Activated T-helper 1 cell treated with anti-CD3 and anti-CD28 coated beads, Interleukin-12 subunit alpha, Interleukin-12 subunit beta, Interleukin-2, Interleukin-4 antibody, amounts not matched to agents 30 ng/mL and 10 ng/mL and 1 ng/mL, durations not matched to agents 14 hours and 24 hours and 36 hours (primary cell): ENCODE results near the gene CPPED1. TPM values are rescaled to one million over a fixed set of nuclear protein-coding genes. Genes with fewer than 3 reads are reported as not detected.
"Not testable (repeated sequence)": the region's sequence is repeated elsewhere in the genome, so short reads cannot be mapped to it uniquely, and the experiment has no call there.

Source experiments
- DNase-seq: peaks from one replicate; pipeline ENCODE4 v3.0.0; 2021; ENCODE audit warnings: low spot score
- H3K27ac Mint-ChIP-seq: one replicate; pipeline ENCODE4 v1.8.0; 2021; ENCODE audit warnings: mild to moderate bottlenecking, mixed read lengths
- H3K27me3 Mint-ChIP-seq: one replicate; pipeline ENCODE4 v1.8.0; 2022; ENCODE audit warnings: mild to moderate bottlenecking, moderate library complexity, mixed read lengths; ENCODE audit not compliant: insufficient read depth
- H3K36me3 Mint-ChIP-seq: one replicate; pipeline ENCODE4 v1.8.0; 2021; ENCODE audit warnings: low read depth, mixed read lengths
- H3K4me1 Mint-ChIP-seq: one replicate; pipeline ENCODE4 v1.8.0; 2021; ENCODE audit warnings: low read depth, mixed read lengths
- H3K4me3 Mint-ChIP-seq: one replicate; pipeline ENCODE4 v1.8.0; 2021; ENCODE audit warnings: mild to moderate bottlenecking, moderate library complexity, mixed read lengths
- H3K9me3 Mint-ChIP-seq: one replicate; pipeline ENCODE4 v1.8.0; 2021; ENCODE audit warnings: mixed read lengths
- intact Hi-C: fragments of 100-400 bp; cut with micrococcal nuclease; formaldehyde crosslinking; loops from one replicate; pipeline ENCODE4 v1.15.1; 2024
- total RNA-seq: library from RNA; stranded (reverse); gene quantifications from 2 replicates; pipeline ENCODE4 v1.2.3, GENCODE V29; 2022

CPPED1 gene
- total RNA-seq, 1 donor from 2014 or later = 5.4 TPM

DNA sequence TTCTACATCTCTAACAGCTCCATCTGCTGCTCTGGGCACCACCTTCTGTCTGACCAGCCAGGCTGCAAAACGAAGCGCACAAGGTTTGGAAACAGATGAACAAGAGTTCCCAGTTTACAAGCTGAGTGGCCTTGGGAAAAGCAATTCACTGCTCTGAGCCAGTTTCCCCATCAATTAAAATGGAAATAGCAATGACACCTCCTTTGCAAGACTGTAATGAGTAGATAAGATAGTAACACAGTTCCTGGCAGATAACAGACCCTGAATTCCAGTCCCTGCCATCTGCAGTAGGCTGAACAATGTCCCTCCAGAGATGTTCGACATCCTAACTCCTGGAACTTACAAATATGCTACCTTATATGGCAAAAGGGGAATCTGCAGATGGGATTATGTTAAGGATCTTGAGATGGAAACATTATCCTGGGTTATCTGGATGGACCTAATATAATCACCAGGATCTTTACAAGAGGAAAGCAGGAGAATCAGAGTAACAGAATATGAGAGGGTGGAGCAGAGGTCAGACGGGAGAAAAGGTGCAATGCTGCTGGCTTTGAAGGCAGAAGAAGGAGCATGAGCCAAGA is 27.9 kb downstream of the CPPED1 start:
- DNase-seq = no peak
- Mint-ChIP-seq H3K36me3 (peaks cover 41% of the 10 kb centered on the region), H3K4me1 (no peaks in the 10 kb centered on the region), H3K27me3 (no peaks in the 10 kb centered on the region), H3K9me3 (peaks cover 3% of the 10 kb centered on the region), H3K4me3 (no peak overlapping the region), H3K27ac (no peak overlapping the region)
- intact Hi-C loops = no loop called here

DNA sequence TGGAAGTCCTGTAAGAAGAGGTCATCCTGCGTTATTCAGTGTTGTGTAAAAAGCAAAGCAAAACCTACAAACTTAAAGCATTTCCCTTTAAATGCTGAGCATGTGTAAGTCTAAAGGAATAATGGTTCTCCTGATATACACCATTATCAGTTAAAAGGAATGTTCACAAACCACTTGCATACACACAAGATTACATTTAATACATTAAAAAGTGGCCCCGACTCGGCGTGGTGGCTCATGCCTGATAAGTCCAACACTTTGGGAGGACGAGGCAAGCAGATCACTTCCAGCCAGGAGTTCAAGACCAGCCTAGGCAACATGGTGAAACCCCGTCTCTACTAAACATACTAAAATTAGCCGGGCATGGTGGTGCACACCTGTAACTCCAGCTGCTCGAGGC is 30.5 kb downstream of the CPPED1 start:
- H3K4me1 Mint-ChIP-seq = no peaks in the 10 kb centered on the region
- H3K36me3 Mint-ChIP-seq = peaks cover 31% of the 10 kb centered on the region

DNA sequence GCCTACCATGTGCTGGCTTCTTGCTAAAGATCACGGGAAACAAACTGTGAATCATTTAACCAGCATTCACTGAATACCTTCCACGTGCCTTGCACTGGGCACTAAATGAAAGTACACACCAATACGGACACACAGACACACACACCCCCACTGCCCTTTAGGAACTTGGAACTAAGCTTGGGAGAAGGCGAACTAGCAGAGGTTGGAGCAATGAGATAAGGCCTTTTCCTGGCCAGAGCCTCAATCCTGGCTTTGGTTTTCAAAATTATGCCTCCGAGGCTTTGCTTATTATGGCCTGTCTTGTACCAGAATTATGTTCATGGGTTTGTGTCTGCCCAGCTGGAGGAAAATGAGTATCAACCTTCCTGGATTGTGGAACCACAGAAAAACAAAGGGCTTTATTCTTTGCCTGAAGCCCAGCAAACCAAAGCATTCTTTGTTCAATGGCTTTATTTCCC is 32.3 kb downstream of the CPPED1 start:
- intact Hi-C loops = no loop called here
- no peaks in the 10 kb centered on the region for H3K9me3 Mint-ChIP-seq
- no peaks in the 10 kb centered on the region for H3K27me3 Mint-ChIP-seq
- peaks cover 26% of the 10 kb centered on the region for H3K36me3 Mint-ChIP-seq
- DNase-seq = no peak
- no peak overlapping the region for H3K4me3 Mint-ChIP-seq
- H3K27ac Mint-ChIP-seq = no peak overlapping the region
- H3K4me1 Mint-ChIP-seq = no peaks in the 10 kb centered on the region

More for the DNA sequence above, 30.5 kb downstream of the CPPED1 start:
- H3K27ac Mint-ChIP-seq = no peak overlapping the region
- H3K9me3 Mint-ChIP-seq = peaks cover 3% of the 10 kb centered on the region
- intact Hi-C loops = no loop called here
- no peaks in the 10 kb centered on the region for H3K27me3 Mint-ChIP-seq
- no peak for DNase-seq
- no peak overlapping the region for H3K4me3 Mint-ChIP-seq

DNA sequence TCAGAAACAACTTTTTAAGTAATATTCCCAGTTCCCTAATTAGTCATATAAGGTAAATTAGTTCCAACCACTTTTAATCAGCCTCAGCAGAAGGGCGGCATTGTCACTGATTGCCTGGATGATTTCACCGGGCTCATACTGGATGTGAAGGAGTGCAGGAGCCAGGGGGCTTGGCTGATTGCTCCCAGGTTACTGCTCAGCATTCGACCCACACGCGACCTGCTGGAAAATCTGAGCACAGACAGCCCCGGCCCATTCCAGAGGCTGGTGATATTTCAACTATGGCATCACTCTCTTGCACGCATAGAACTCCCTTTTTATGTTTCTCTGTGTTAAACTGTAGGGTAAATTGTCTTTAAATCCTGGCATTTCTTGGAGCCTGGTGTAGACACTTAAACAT is 34.2 kb downstream of the CPPED1 start:
- H3K27me3 Mint-ChIP-seq = no peaks in the 10 kb centered on the region

DNA sequence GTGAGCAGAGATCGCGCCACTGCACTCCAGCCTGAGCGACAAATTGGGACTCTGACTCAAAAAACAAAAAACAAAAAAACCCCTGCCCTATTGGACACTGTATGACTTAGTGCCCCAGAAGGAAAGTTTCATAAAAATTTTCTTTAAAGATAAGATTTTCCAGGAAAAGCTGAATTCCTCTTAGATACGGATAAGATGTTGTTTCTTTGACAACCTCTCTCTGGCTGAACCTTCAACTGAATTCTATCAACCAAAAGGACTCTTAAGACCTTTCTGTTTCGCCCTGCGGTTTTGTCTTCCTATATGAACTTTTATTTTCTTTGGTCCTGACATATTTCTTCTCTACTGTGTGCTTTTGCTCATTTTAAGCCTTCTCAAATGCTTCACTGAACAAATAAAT is 35.8 kb downstream of the CPPED1 start:
- intact Hi-C loops = no loop called here
- Mint-ChIP-seq H3K27me3 (no peaks in the 10 kb centered on the region), H3K4me3 (no peak overlapping the region), H3K9me3 (no peaks in the 10 kb centered on the region), H3K36me3 (peaks cover 8% of the 10 kb centered on the region), H3K27ac (no peak overlapping the region), H3K4me1 (no peaks in the 10 kb centered on the region)
- no peak for DNase-seq

More for the DNA sequence above, 34.2 kb downstream of the CPPED1 start:
- Mint-ChIP-seq H3K36me3 (peaks cover 12% of the 10 kb centered on the region), H3K27ac (no peak overlapping the region), H3K4me1 (no peaks in the 10 kb centered on the region), H3K9me3 (no peaks in the 10 kb centered on the region), H3K4me3 (no peak overlapping the region)
- DNase-seq = no peak
- intact Hi-C loops = no loop called here

DNA sequence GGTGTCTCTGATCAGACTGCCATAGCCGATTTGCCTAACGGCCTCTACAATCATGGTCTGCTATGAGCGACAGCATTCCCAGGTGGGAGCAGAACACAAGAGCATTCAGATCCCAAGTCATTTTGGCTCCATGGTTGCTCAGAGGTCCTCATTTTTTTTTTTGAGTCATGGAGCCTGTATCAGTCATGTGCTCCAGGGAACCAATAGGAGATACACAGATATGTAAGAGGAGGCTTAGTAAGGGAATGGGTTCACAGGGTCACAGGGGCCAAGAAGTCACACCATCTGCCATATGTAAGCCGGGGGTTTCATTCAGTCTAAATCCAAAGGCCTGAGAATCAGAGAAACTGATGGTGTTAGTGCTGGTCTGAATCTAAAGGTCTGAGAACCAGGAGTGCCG is 36.8 kb downstream of the CPPED1 start:
- no peaks in the 10 kb centered on the region for H3K9me3 Mint-ChIP-seq
- no peaks in the 10 kb centered on the region for H3K27me3 Mint-ChIP-seq
- H3K36me3 Mint-ChIP-seq = peaks cover 3% of the 10 kb centered on the region
- intact Hi-C loops = no loop called here
- H3K4me1 Mint-ChIP-seq = no peaks in the 10 kb centered on the region
- H3K27ac Mint-ChIP-seq = no peak overlapping the region
- H3K4me3 Mint-ChIP-seq = no peak overlapping the region
- DNase-seq = no peak

DNA sequence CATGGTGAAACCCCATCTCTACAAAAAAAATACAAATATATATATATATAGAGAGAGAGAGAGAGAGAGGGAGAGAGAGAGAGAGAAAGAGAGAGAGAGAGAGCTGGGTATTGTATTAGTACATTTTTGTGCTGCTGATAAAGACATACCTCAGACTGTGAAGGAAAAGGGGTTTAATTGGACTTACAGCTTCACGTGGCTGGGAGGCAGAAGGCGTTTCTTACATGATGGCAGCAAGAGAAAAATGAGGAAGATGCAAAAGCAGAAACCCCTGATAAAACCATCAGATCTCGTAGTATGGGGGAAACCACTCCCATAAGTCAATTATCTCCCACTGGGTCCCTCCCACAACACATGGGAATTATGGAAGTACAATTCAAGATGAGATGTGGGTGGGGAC is 37.5 kb downstream of the CPPED1 start:
- H3K27ac Mint-ChIP-seq, intact Hi-C loops, H3K4me1 Mint-ChIP-seq, H3K4me3 Mint-ChIP-seq, H3K9me3 Mint-ChIP-seq, H3K27me3 Mint-ChIP-seq, H3K36me3 Mint-ChIP-seq, DNase-seq: not testable (repeated sequence)

DNA sequence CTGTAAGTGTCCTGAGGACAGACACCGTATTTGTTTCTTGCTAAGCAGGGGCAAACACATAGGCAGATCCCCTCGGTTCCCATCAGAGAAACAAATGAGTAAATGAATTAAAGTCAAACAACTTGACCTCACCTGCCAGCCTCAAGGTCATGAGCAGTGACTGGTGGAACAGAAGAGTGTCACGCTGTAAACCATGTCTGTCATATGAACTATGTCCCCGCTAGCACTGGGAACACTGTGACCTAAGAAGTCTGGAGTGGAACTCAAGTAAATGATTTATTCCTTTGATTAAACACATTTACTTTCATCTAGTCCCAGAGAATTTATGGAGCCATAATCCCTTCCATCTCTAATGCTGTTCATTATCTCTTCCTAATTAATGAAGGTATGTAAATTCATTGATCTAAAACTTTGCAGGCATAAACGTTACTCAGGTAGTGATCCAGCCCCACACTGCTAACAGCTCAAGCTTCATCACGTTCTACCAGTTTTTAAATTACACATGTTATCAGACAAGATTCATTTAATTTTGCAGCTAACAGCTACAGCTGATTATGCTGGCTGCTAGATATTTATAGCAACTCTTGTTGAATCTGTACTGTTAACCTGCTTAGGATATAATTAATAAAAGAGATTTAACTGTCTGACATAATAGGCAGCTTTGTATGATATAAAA is 38.7 kb downstream of the CPPED1 start:
- Mint-ChIP-seq H3K4me3 (no peak overlapping the region), H3K9me3 (no peaks in the 10 kb centered on the region), H3K4me1 (no peaks in the 10 kb centered on the region), H3K27ac (no peak overlapping the region), H3K27me3 (no peaks in the 10 kb centered on the region), H3K36me3 (no peaks in the 10 kb centered on the region)
- no peak for DNase-seq
- intact Hi-C loops = no loop called here

DNA sequence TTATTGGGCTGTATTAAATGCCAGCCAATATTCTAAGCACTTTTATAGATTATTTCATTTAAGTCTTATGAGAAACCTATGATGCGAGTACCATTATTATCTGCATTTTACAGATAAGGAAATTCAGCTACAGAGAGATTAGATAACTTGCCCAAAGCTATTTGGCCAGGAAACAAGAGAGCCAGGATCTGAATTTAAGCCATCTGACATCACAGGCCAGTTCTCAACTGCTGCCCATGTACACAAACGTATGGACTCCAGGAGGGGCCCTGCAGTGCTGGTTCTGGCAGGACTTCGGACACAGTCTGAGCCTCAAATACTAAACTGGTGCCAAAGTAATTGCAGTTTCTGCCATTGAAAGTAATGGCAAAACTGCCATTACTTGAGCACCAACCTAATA is 40.2 kb downstream of the CPPED1 start:
- Mint-ChIP-seq H3K36me3 (no peaks in the 10 kb centered on the region), H3K4me3 (no peak overlapping the region), H3K9me3 (no peaks in the 10 kb centered on the region), H3K4me1 (no peaks in the 10 kb centered on the region), H3K27ac (no peak overlapping the region), H3K27me3 (no peaks in the 10 kb centered on the region)
- DNase-seq = no peak
- intact Hi-C loops = no loop called here

DNA sequence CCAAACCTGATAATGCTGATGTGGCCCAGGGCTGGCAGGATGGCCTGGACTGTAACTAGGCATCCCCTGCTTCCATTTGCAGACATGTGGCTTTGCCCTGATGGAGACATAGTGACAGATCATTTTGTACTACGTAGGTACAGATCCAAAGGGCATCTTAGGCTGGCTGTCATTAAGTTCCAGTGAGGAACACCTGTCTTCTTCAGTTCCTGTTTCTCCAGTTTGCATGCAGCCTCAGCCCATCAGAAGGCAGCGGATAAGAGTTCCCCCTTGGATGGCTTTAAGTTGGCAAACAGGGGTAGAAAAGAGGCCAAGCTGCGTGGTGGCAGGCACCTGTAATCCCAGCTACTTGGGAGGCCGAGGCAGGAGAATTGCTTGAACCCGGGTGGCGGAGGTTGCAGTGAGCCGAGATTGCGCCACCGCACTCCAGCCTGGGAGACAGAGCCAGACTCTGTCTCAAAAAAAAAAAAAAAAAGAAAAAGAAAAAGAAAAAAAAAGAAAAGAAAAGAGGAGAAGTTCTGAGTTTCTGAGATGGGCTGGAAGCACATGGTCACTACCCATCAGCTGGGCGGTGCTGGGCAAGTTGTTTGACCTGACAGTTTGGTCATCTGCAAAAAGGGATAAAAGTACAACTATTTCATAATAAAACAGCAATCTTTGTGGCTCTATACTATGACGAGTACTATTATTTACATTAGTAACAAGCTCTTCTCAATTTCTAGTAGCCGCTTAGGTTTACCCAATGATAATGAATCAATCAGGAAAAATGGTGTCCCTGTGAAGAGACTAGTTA is 42.7 kb downstream of the CPPED1 start:
- H3K9me3 Mint-ChIP-seq = no peaks in the 10 kb centered on the region
- intact Hi-C loops = no loop called here
- no peak for DNase-seq
- H3K27me3 Mint-ChIP-seq = no peaks in the 10 kb centered on the region
- H3K36me3 Mint-ChIP-seq = no peaks in the 10 kb centered on the region
- H3K4me3 Mint-ChIP-seq = no peak overlapping the region
- H3K27ac Mint-ChIP-seq = no peak overlapping the region
- no peaks in the 10 kb centered on the region for H3K4me1 Mint-ChIP-seq

DNA sequence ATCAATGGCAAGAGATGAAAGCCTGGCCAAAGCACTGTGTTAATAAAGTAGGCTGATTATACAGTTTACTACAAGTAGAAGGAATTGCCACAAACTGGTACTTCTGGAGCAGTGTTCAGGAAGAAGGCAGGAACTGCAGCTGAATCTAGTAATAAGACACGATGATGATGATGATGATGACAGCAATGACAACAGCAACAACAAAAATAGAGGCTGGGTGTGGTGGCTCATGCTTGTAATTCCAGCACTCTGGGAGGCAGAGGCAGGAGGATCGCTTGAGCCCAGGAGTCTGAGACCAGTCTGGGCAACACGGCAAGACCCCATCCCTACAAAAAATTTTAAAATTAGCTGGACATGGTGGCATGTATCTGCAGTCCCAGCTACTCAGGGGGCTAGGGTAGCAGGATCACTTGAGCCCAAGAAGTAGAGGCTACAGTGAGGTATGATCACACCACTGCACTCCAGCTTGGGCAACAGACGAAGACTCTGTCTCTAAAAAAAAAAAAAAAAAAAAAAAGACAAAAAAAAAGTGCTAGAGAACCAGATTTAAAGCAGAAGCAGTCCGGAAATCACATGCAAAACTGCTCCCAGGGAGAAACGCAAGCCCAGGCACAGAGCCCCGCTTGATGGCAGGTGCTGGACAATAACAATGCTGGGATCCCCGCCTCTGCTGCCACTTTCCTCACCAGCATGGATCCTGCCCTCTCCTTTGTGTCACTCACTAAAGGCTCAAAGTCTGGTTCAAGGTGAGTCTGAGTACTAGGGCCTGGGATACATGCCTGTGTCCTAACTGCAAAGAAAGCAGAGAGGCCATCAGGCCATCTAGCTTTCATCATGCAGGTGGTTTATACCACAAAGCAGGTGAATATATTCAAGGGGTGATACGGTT is 44.8 kb downstream of the CPPED1 start:
- DNase-seq = no peak
- Mint-ChIP-seq H3K4me3 (no peak overlapping the region), H3K36me3 (no peaks in the 10 kb centered on the region), H3K27ac (no peak overlapping the region), H3K27me3 (no peaks in the 10 kb centered on the region), H3K9me3 (no peaks in the 10 kb centered on the region), H3K4me1 (no peaks in the 10 kb centered on the region)
- intact Hi-C loops = no loop called here

DNA sequence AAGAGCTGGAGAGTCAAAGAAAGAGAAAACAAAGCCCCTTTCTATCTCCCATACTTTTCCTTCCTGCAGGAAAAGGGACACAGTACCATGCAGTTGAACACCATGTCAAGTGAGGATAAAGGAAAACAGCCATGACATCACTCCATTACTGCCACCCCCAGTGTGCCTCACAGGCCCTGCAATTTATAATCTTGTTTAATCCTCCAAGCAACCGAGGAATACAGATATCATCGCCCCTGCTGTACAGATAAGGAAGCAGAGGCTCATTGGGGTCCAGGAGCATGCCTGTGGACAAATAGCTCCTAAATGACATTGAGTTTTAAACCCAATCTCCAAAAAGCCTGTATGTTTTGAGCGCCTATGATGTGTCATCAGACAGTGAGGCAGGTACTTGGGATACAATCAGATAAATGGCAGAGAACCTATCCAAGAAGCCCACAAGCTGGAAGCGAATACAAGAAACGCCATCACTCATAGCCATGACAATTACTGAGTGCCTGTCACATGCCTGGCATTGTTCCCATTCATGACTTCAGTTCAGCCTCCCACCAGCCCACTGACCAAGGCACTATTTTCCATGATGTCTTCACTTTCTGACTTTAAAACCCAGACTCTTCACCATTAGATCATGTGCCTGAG is 45.5 kb downstream of the CPPED1 start:
- intact Hi-C loops = no loop called here
- Mint-ChIP-seq H3K36me3 (peaks cover under 1% of the 10 kb centered on the region), H3K27me3 (no peaks in the 10 kb centered on the region), H3K27ac (no peak overlapping the region), H3K4me1 (no peaks in the 10 kb centered on the region), H3K9me3 (no peaks in the 10 kb centered on the region), H3K4me3 (no peak overlapping the region)
- DNase-seq = no peak
